AG04450 (cell line): ENCODE data around the gene ANGPTL2. TPM values are rescaled to one million over a fixed set of nuclear protein-coding genes. Genes with fewer than 3 reads are reported as not detected.

Experiments used
- CTCF ChIA-PET: fragments of 300-600, 350-600 bp; formaldehyde crosslinking; extraction: SDS; loops from one replicate; lab custom pipeline; 2022; ENCODE audit warnings: antibody characterized with exemption, inconsistent platforms; lab: Charles Lee
- POLR2A ChIA-PET: fragments of 350-600 bp; formaldehyde crosslinking; extraction: SDS; loops from one replicate; lab custom pipeline; 2021; ENCODE audit warnings: antibody characterized with exemption, inconsistent platforms; lab: Yijun Ruan, JAX
- DNase-seq: peaks from one replicate; pipeline ENCODE4 v3.0.0-alpha.2; 2011; ENCODE audit warnings: low read depth, low spot score
- H3K27ac ChIP-seq: one replicate; pipeline ENCODE4 v1.5.1; 2012; ENCODE audit warnings: low read depth, low read length, control low read depth
- H3K27me3 ChIP-seq: one replicate; pipeline ENCODE4 v1.6.0; 2012; ENCODE audit warnings: low read length; ENCODE audit not compliant: control insufficient read depth, insufficient read depth
- H3K4me3 ChIP-seq: 2 replicates; pipeline ENCODE4 v1.5.1; 2011; ENCODE audit warnings: mild to moderate bottlenecking, low read depth, low read length, control low read depth
- H3K9me3 ChIP-seq: 2 replicates; pipeline ENCODE4 v1.5.1; 2012; ENCODE audit warnings: low read length; ENCODE audit not compliant: control insufficient read depth, insufficient read depth
- polyA plus RNA-seq: library from polyadenylated mRNA; depleted of rRNA; stranded (reverse); fragments of >200 nt; gene quantifications from 2 replicates; pipeline ENCODE4 v1.2.3, GENCODE V29; 2011
- TF ChIP-seq, protein P1 (sequence below): IDR thresholded peaks from 2 replicates; pipeline ENCODE4 v1.5.1; 2011; ENCODE audit warnings: low read depth, low read length, control low read depth, inconsistent platforms

The ANGPTL2 gene
- polyA plus RNA-seq, 1 experiment = 108 TPM

DNA sequence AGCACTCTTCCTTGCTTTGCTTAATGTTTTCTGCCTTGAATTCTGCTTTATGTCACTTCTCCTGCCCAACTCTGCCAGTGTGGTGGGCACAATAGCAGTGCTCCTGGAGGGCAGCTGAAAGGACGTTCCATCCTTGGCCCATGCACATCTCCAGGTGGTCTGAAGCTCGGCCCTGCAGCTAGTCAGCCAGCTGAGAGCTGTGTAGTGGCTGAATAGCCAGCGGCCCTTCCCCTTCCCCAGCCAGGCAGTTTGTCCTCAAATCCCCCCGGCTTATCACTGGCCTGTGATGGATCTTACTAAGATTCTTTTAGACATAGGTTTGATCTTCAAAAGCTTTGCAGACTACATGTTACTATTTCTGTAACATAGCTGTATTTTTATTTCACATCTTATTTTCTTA, 42.7 kb upstream of the ANGPTL2 start:
- TF ChIP-seq, protein P1, sequence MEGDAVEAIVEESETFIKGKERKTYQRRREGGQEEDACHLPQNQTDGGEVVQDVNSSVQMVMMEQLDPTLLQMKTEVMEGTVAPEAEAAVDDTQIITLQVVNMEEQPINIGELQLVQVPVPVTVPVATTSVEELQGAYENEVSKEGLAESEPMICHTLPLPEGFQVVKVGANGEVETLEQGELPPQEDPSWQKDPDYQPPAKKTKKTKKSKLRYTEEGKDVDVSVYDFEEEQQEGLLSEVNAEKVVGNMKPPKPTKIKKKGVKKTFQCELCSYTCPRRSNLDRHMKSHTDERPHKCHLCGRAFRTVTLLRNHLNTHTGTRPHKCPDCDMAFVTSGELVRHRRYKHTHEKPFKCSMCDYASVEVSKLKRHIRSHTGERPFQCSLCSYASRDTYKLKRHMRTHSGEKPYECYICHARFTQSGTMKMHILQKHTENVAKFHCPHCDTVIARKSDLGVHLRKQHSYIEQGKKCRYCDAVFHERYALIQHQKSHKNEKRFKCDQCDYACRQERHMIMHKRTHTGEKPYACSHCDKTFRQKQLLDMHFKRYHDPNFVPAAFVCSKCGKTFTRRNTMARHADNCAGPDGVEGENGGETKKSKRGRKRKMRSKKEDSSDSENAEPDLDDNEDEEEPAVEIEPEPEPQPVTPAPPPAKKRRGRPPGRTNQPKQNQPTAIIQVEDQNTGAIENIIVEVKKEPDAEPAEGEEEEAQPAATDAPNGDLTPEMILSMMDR = no peak
- Histone ChIP-seq H3K4me3 (no peak overlapping the region), H3K27ac (no peak overlapping the region), H3K9me3 (no peaks in the 10 kb centered on the region), H3K27me3 (no peaks in the 10 kb centered on the region)
- ChIA-PET CTCF (interaction anchor here (1.1 kb wide), 1 partner anchor 34 kb away, joined by 3 read pairs; no protein-coding TSS in a partner anchor), POLR2A (no interaction called here)
- no peak for DNase-seq

DNA sequence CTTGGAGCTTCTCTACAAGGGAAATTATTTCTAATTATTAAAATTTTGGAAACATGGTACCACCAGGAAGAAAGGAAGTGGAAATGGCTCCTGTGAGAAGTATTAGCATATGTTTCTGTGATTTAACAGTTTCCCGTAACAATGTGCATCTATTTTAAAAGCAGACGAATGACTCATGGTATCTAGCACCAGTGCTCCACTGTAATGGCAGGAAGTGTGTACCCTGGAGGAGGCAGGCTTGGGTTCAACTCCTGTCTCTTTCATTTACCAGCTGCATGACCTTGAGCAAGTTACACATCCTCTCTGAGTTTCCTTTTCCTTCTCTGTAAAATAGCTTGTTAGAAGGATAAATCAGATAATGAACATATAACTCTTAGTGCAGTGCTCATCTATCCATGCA, 41.0 kb upstream of the ANGPTL2 start:
- CTCF ChIA-PET = interaction anchor here (1.0 to 1.2 kb wide), 2 partner anchors 37 to 40 kb away, joined by 3 read pairs; partner anchors contain the start of gene ANGPTL2
- Histone ChIP-seq H3K9me3 (no peaks in the 10 kb centered on the region), H3K4me3 (no peak overlapping the region), H3K27me3 (no peaks in the 10 kb centered on the region), H3K27ac (no peak overlapping the region)
- POLR2A ChIA-PET = no interaction called here
- TF ChIP-seq, protein P1 = no peak
- DNase-seq = no peak

DNA sequence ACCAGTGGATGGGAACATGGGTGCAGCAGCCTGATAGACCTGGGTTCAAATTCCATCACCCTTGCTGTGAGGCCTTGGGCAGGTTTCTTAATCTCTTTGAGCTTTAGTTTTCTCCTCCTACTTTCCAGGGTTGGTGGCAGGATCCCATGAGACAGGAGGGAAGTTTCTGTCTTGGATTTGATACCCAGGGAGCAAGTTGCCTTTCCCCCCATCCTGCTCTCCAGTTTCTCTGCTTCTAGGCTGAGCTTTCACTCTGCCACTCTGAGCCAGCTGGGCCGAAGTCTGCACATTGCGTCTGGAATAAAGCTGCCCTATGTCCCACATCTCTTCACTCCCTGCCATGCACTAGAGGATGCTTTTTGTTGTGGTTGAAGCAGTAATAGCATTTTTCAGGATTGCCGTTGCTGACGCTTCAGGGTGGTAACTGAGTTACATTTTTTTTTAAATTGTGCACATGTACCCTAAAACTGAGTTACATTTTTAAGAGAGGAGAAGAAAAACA, 40.5 kb upstream of the ANGPTL2 start:
- POLR2A ChIA-PET = interaction anchor here (0.7 kb wide), 1 partner anchor 26 kb away, joined by 4 read pairs; no protein-coding TSS in a partner anchor
- CTCF ChIA-PET = interaction anchor here (1.0 to 1.2 kb wide), 2 partner anchors 37 to 40 kb away, joined by 3 read pairs; partner anchors contain the start of gene ANGPTL2
- H3K9me3 ChIP-seq = no peaks in the 10 kb centered on the region
- no peak for DNase-seq
- no peaks in the 10 kb centered on the region for H3K27me3 ChIP-seq
- no peak overlapping the region for H3K4me3 ChIP-seq
- H3K27ac ChIP-seq = no peak overlapping the region
- TF ChIP-seq, protein P1 = no peak

- H3K4me3 ChIP-seq = no peak overlapping the region
- TF ChIP-seq, protein P1 = no peak
- no peaks in the 10 kb centered on the region for H3K9me3 ChIP-seq
- H3K27me3 ChIP-seq = no peaks in the 10 kb centered on the region
- DNase-seq = no peak
- POLR2A ChIA-PET = interaction anchor here (0.7 to 0.9 kb wide), 3 partner anchors 14 to 39 kb away, joined by 3 to 4 read pairs (median 4); partner anchors contain the start of gene ANGPTL2
- no peak overlapping the region for H3K27ac ChIP-seq
- CTCF ChIA-PET = no interaction called here
These were observed 39.8 kb upstream of the ANGPTL2 start for GRCh38 chr9:127162046-127162863.
